GM18873 (cell line): ENCODE results near the gene ZNF12.

ENCODE experiments used
- ATAC-seq: cut with Tn5 transposase; IDR thresholded peaks from one replicate; pipeline ENCODE4 v1.9.1; 2021; ENCODE audit warnings: mild to moderate bottlenecking, moderate library complexity, moderate number of reproducible peaks; ENCODE audit not compliant: unreplicated experiment, low FRiP score

Gene ZNF12

GRCh38 chr7:6648066-6648814 is 58.5 kb downstream of the ZNF12 start:
- no peak for ATAC-seq

GRCh38 chr7:6647541-6647940 is 59.2 kb downstream of the ZNF12 start:
- no peak for ATAC-seq

- no peak for ATAC-seq
These were observed 59.7 kb downstream of the ZNF12 start for GRCh38 chr7:6647080-6647479.

- no peak for ATAC-seq
These were observed 60.3 kb downstream of the ZNF12 start for GRCh38 chr7:6646465-6646864.

- ATAC-seq = no peak
These were observed 62.0 kb downstream of the ZNF12 start for GRCh38 chr7:6644728-6645127.

- no peak for ATAC-seq
These were observed 62.7 kb downstream of the ZNF12 start for GRCh38 chr7:6643915-6644625.

GRCh38 chr7:6642861-6643640 is 63.7 kb downstream of the ZNF12 start:
- ATAC-seq = no peak

GRCh38 chr7:6642239-6642839 is 64.4 kb downstream of the ZNF12 start:
- ATAC-seq = no peak

GRCh38 chr7:6641305-6642035 is 65.3 kb downstream of the ZNF12 start:
- no peak for ATAC-seq

- no peak for ATAC-seq
These were observed 66.5 kb downstream of the ZNF12 start for GRCh38 chr7:6640246-6640721.

GRCh38 chr7:6639627-6640026 is 67.1 kb downstream of the ZNF12 start:
- no peak for ATAC-seq

GRCh38 chr7:6639032-6639431 is 67.7 kb downstream of the ZNF12 start:
- ATAC-seq = no peak
